ENCODE data around the gene TMF1. TPM values are rescaled to one million over a fixed set of nuclear protein-coding genes. Genes with fewer than 3 reads are reported as not detected.

TMF1 gene
- total and polyA plus RNA-seq, 2 experiments from 2014 or later = 18.4 to 21.6 TPM

- Histone ChIP-seq H3K4me1 (ENCODE audit: low read depth) (no peaks in the 10 kb centered on the region), H3K9me3 (ENCODE audit: low read depth) (no peaks in the 10 kb centered on the region), H3K27me3 (no peaks in the 10 kb centered on the region), H3K36me3 (peaks cover 84% of the 10 kb centered on the region), H3K4me3 (no peak overlapping the region), H3K27ac (no peak overlapping the region)
- DNase-seq (ENCODE audit: low read depth in 1 of 2, low spot score in 1 of 2) = no peak
- no peak for TF ChIP-seq CTCF (IDR thresholded peaks at IDR 0.05; ENCODE audit: low read depth, low read length)
Observed at GRCh38 chr3:69058947-69059224, 6.8 kb upstream of the TMF1 start.

GRCh38 chr3:69058180-69058946 lies 6.2 kb upstream of the TMF1 start:
- Histone ChIP-seq H3K27me3 (no peaks in the 10 kb centered on the region), H3K36me3 (peaks cover 84% of the 10 kb centered on the region)

GRCh38 chr3:69052472-69052898 lies 352 bp upstream of the TMF1 start:
- DNase-seq (ENCODE audit: low read depth in 1 of 2, low spot score in 1 of 2) = no peak
- no peak for TF ChIP-seq CTCF (IDR thresholded peaks at IDR 0.05; ENCODE audit: low read depth, low read length)
- H3K27ac ChIP-seq = peak overlapping the region; percentile 95
- H3K4me1 ChIP-seq (ENCODE audit: low read depth) = peaks cover 8% of the 10 kb centered on the region
- H3K27me3 ChIP-seq = no peaks in the 10 kb centered on the region
- H3K4me3 ChIP-seq = peak overlapping the region; percentile 89
- no peaks in the 10 kb centered on the region for H3K9me3 ChIP-seq (ENCODE audit: low read depth)
- H3K36me3 ChIP-seq = peaks cover 46% of the 10 kb centered on the region

More at GRCh38 chr3:69058180-69058946, 6.2 kb upstream of the TMF1 start:
- no peaks in the 10 kb centered on the region for H3K9me3 ChIP-seq (ENCODE audit: low read depth)
- no peak overlapping the region for H3K27ac ChIP-seq
- no peak for DNase-seq (ENCODE audit: low read depth in 1 of 2, low spot score in 1 of 2)
- H3K4me3 ChIP-seq = no peak overlapping the region
- TF ChIP-seq CTCF (IDR thresholded peaks at IDR 0.05; ENCODE audit: low read depth, low read length) = no peak
- H3K4me1 ChIP-seq (ENCODE audit: low read depth) = no peaks in the 10 kb centered on the region

- peaks cover 41% of the 10 kb centered on the region for H3K36me3 ChIP-seq
- peaks cover 8% of the 10 kb centered on the region for H3K4me1 ChIP-seq (ENCODE audit: low read depth)
- H3K9me3 ChIP-seq (ENCODE audit: low read depth) = no peaks in the 10 kb centered on the region
- DNase-seq (ENCODE audit: low read depth in 1 of 2, low spot score in 1 of 2) = no peak
- H3K4me3 ChIP-seq = no peak overlapping the region
- H3K27ac ChIP-seq = no peak overlapping the region
- H3K27me3 ChIP-seq = no peaks in the 10 kb centered on the region
- TF ChIP-seq CTCF (IDR thresholded peaks at IDR 0.05; ENCODE audit: low read depth, low read length) = no peak
Observed at GRCh38 chr3:69048990-69049389, 3.1 kb downstream of the TMF1 start.

- no peak overlapping the region for H3K4me3 ChIP-seq
- no peaks in the 10 kb centered on the region for H3K4me1 ChIP-seq (ENCODE audit: low read depth)
- peaks cover 73% of the 10 kb centered on the region for H3K36me3 ChIP-seq
- DNase-seq (ENCODE audit: low read depth in 1 of 2, low spot score in 1 of 2) = no peak
- no peak overlapping the region for H3K27ac ChIP-seq
- no peaks in the 10 kb centered on the region for H3K27me3 ChIP-seq
- no peaks in the 10 kb centered on the region for H3K9me3 ChIP-seq (ENCODE audit: low read depth)
- TF ChIP-seq CTCF (IDR thresholded peaks at IDR 0.05; ENCODE audit: low read depth, low read length) = no peak
Observed at GRCh38 chr3:69044608-69045007, 7.5 kb downstream of the TMF1 start.

Data from cardiac muscle cell (in vitro differentiated cells and primary cell).